ENCODE measurements around the gene PRR30. TPM values are rescaled to one million over a fixed set of nuclear protein-coding genes. Genes with fewer than 3 reads are reported as not detected.
A peak's percentile ranks its signal among the peaks of the same experiment; 100 is the strongest.

Gene PRR30
- total and polyA plus RNA-seq, 10 of the 15 experiments (the other 5 are each of a cell fraction or from before 2014, with no cell fraction given), result not detected

DNA sequence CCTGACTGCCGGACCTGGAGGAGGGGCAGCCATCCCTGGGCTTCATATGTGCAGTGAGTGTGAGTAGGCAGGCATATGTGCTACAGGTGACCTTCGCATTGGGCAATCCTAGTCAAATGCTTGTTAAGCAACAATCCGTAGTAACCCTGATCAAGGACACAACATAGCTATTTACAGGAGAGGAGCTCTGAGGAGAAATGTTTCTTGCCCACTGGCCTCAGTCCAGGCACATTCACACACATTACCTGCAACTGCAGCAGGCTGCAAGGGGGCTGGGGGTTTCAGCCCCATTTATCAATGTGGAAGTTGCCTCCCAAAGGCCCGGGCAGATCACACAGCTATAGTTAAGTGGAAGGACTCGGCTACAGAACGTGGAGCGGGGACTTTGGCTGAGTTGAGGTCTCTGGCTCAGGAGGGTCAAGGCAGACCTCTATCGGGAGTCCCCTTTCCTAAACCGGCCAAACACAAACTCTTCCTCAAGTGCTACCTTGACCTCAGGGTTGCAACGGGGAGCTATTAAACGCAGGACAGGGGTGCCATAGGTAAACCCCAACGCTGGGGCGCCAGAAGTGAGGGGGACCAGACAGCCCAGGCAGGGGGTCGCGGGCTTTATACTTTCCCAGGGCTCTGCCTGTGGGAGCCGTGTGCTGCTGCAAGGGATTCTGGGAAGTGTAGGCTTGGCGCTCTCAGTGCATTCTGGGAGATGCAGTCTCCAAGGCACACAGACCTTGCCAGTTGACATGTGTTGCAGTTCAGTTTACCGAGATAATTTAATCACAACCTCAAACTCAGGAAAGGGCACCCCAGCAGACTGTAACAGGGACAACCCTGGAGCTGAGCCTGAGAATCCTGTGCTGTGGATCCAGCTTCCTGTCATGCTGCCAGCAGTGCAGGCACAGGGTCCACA, 43.2 kb downstream of the PRR30 start (continued):
- TF ChIP-seq, protein P1, sequence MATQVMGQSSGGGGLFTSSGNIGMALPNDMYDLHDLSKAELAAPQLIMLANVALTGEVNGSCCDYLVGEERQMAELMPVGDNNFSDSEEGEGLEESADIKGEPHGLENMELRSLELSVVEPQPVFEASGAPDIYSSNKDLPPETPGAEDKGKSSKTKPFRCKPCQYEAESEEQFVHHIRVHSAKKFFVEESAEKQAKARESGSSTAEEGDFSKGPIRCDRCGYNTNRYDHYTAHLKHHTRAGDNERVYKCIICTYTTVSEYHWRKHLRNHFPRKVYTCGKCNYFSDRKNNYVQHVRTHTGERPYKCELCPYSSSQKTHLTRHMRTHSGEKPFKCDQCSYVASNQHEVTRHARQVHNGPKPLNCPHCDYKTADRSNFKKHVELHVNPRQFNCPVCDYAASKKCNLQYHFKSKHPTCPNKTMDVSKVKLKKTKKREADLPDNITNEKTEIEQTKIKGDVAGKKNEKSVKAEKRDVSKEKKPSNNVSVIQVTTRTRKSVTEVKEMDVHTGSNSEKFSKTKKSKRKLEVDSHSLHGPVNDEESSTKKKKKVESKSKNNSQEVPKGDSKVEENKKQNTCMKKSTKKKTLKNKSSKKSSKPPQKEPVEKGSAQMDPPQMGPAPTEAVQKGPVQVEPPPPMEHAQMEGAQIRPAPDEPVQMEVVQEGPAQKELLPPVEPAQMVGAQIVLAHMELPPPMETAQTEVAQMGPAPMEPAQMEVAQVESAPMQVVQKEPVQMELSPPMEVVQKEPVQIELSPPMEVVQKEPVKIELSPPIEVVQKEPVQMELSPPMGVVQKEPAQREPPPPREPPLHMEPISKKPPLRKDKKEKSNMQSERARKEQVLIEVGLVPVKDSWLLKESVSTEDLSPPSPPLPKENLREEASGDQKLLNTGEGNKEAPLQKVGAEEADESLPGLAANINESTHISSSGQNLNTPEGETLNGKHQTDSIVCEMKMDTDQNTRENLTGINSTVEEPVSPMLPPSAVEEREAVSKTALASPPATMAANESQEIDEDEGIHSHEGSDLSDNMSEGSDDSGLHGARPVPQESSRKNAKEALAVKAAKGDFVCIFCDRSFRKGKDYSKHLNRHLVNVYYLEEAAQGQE (IDR thresholded peaks at IDR 0.05; ENCODE audit: low read depth, low read length), result no peak
- TF ChIP-seq KAT2A (conservative IDR thresholded peaks at IDR 0.05; ENCODE audit: control insufficient read depth, low read depth, low read length) (no peak), EP300 (IDR thresholded peaks at IDR 0.05; ENCODE audit: borderline replicate concordance in 1 of 2, control insufficient read depth in 1 of 2, low read depth in 2 of 2, low read length in 2 of 2) (no peak), ZNF384 (IDR thresholded peaks at IDR 0.05; ENCODE audit: borderline replicate concordance, low read depth, low read length) (no peak), POLR2AphosphoS5 (IDR thresholded peaks at IDR 0.05; ENCODE audit: low read length) (no peak), SMARCA5 (IDR thresholded peaks at IDR 0.05) (no peak), ESRRA (IDR thresholded peaks at IDR 0.05; ENCODE audit: low read length) (no peak), ZNF217 (IDR thresholded peaks at IDR 0.05) (no peak), ZSCAN29 (IDR thresholded peaks at IDR 0.05) (no peak), ZBED1 (IDR thresholded peaks at IDR 0.05; ENCODE audit: borderline replicate concordance) (no peak), SREBF1 (IDR thresholded peaks at IDR 0.05; ENCODE audit: low read length) (no peak)
- TF ChIP-seq, protein P2, sequence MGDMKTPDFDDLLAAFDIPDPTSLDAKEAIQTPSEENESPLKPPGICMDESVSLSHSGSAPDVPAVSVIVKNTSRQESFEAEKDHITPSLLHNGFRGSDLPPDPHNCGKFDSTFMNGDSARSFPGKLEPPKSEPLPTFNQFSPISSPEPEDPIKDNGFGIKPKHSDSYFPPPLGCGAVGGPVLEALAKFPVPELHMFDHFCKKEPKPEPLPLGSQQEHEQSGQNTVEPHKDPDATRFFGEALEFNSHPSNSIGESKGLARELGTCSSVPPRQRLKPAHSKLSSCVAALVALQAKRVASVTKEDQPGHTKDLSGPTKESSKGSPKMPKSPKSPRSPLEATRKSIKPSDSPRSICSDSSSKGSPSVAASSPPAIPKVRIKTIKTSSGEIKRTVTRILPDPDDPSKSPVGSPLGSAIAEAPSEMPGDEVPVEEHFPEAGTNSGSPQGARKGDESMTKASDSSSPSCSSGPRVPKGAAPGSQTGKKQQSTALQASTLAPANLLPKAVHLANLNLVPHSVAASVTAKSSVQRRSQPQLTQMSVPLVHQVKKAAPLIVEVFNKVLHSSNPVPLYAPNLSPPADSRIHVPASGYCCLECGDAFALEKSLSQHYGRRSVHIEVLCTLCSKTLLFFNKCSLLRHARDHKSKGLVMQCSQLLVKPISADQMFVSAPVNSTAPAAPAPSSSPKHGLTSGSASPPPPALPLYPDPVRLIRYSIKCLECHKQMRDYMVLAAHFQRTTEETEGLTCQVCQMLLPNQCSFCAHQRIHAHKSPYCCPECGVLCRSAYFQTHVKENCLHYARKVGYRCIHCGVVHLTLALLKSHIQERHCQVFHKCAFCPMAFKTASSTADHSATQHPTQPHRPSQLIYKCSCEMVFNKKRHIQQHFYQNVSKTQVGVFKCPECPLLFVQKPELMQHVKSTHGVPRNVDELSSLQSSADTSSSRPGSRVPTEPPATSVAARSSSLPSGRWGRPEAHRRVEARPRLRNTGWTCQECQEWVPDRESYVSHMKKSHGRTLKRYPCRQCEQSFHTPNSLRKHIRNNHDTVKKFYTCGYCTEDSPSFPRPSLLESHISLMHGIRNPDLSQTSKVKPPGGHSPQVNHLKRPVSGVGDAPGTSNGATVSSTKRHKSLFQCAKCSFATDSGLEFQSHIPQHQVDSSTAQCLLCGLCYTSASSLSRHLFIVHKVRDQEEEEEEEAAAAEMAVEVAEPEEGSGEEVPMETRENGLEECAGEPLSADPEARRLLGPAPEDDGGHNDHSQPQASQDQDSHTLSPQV (IDR thresholded peaks at IDR 0.05), result no peak
- TF ChIP-seq, protein P3, sequence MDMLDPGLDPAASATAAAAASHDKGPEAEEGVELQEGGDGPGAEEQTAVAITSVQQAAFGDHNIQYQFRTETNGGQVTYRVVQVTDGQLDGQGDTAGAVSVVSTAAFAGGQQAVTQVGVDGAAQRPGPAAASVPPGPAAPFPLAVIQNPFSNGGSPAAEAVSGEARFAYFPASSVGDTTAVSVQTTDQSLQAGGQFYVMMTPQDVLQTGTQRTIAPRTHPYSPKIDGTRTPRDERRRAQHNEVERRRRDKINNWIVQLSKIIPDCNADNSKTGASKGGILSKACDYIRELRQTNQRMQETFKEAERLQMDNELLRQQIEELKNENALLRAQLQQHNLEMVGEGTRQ (IDR thresholded peaks at IDR 0.05; ENCODE audit: borderline replicate concordance, low read depth, low read length), result no peak
- TF ChIP-seq, protein P4, sequence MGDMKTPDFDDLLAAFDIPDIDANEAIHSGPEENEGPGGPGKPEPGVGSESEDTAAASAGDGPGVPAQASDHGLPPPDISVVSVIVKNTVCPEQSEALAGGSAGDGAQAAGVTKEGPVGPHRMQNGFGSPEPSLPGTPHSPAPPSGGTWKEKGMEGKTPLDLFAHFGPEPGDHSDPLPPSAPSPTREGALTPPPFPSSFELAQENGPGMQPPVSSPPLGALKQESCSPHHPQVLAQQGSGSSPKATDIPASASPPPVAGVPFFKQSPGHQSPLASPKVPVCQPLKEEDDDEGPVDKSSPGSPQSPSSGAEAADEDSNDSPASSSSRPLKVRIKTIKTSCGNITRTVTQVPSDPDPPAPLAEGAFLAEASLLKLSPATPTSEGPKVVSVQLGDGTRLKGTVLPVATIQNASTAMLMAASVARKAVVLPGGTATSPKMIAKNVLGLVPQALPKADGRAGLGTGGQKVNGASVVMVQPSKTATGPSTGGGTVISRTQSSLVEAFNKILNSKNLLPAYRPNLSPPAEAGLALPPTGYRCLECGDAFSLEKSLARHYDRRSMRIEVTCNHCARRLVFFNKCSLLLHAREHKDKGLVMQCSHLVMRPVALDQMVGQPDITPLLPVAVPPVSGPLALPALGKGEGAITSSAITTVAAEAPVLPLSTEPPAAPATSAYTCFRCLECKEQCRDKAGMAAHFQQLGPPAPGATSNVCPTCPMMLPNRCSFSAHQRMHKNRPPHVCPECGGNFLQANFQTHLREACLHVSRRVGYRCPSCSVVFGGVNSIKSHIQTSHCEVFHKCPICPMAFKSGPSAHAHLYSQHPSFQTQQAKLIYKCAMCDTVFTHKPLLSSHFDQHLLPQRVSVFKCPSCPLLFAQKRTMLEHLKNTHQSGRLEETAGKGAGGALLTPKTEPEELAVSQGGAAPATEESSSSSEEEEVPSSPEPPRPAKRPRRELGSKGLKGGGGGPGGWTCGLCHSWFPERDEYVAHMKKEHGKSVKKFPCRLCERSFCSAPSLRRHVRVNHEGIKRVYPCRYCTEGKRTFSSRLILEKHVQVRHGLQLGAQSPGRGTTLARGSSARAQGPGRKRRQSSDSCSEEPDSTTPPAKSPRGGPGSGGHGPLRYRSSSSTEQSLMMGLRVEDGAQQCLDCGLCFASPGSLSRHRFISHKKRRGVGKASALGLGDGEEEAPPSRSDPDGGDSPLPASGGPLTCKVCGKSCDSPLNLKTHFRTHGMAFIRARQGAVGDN (IDR thresholded peaks at IDR 0.05), result 0 out of 2 replicates have a peak, but pooled peaks have one; percentile 37

Data from GM12878 (cell line).